ENCODE data around the gene SUCLG2. TPM values are rescaled to one million over a fixed set of nuclear protein-coding genes. Genes with fewer than 3 reads are reported as not detected.

SUCLG2 gene
- total RNA-seq, 1 experiment from 2014 or later = 59.4 TPM

GRCh38 chr3:67418426-67419217 lies 235.8 kb downstream of the SUCLG2 start:
- DNase-seq = no peak
- Histone ChIP-seq H3K27ac (no peak overlapping the region), H4K20me1 (ENCODE audit: insufficient read depth) (no peaks in the 10 kb centered on the region), H3K4me2 (no peak overlapping the region), H3K9me2 (ENCODE audit: insufficient read depth) (no peaks in the 10 kb centered on the region), H2AFZ (no peak overlapping the region), H3F3A (ENCODE audit: insufficient read depth, low read depth) (no peaks in the 10 kb centered on the region), H3K4me3 (no peak overlapping the region), H3K4me1 (replicated peaks; ENCODE audit: insufficient read depth) (no peaks in the 10 kb centered on the region), H3K79me2 (ENCODE audit: low read depth) (no peaks in the 10 kb centered on the region), H3K27me3 (ENCODE audit: insufficient read depth, low read depth) (no peaks in the 10 kb centered on the region), H3K9me3 (ENCODE audit: insufficient read depth, low read depth) (no peaks in the 10 kb centered on the region), H3K36me3 (ENCODE audit: low read depth) (no peaks in the 10 kb centered on the region)
- intact Hi-C loops (cut with micrococcal nuclease; ENCODE audit: unreplicated experiment) = no loop called here
- POLR2A ChIA-PET (ENCODE audit: unreplicated experiment) = no interaction called here
- CTCF ChIA-PET = no interaction called here
- TF ChIP-seq EZH2 (IDR thresholded peaks at IDR 0.05; ENCODE audit: low read depth) (no peak), CTCF (conservative IDR thresholded peaks at IDR 0.05) (no peak)
- no TSS peak for BruUV-seq (replicated peaks)

DNA sequence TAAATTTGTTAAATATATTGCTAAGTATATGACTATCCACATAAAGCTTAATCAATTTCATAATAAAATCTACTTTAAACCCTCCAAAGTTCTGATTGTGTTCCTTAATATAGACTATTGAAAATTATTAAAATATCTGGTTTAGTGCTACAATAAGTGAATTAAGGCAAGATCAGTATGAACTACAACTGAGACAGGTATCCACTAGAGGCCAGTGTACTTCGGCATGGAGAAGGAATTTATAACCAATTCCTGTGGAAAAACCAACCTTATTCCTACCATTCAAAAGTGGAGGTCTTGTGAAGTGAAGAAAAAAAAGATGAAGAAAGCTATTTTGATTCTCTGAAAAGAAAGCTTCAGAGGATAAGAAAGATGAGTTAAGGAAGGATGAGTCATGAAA lies 237.7 kb downstream of the SUCLG2 start:
- no peaks in the 10 kb centered on the region for H3K79me2 ChIP-seq (ENCODE audit: low read depth)
- no peaks in the 10 kb centered on the region for H3K4me1 ChIP-seq (replicated peaks; ENCODE audit: insufficient read depth)
- no peak overlapping the region for H3K4me2 ChIP-seq
- no TSS peak for BruUV-seq (replicated peaks)
- no peak overlapping the region for H3K27ac ChIP-seq
- H3K27me3 ChIP-seq (ENCODE audit: insufficient read depth, low read depth) = no peaks in the 10 kb centered on the region
- POLR2A ChIA-PET (ENCODE audit: unreplicated experiment) = no interaction called here
- no peak for DNase-seq
- H3K4me3 ChIP-seq = no peak overlapping the region
- no peak overlapping the region for H2AFZ ChIP-seq
- no peaks in the 10 kb centered on the region for H3K9me2 ChIP-seq (ENCODE audit: insufficient read depth)
- no peak for TF ChIP-seq EZH2 (IDR thresholded peaks at IDR 0.05; ENCODE audit: low read depth)
- no peak for TF ChIP-seq CTCF (conservative IDR thresholded peaks at IDR 0.05)
- CTCF ChIA-PET = no interaction called here
- H3K9me3 ChIP-seq (ENCODE audit: insufficient read depth, low read depth) = no peaks in the 10 kb centered on the region
- no peaks in the 10 kb centered on the region for H3F3A ChIP-seq (ENCODE audit: insufficient read depth, low read depth)
- H4K20me1 ChIP-seq (ENCODE audit: insufficient read depth) = no peaks in the 10 kb centered on the region
- H3K36me3 ChIP-seq (ENCODE audit: low read depth) = no peaks in the 10 kb centered on the region
- intact Hi-C loops (cut with micrococcal nuclease; ENCODE audit: unreplicated experiment) = no loop called here

DNA sequence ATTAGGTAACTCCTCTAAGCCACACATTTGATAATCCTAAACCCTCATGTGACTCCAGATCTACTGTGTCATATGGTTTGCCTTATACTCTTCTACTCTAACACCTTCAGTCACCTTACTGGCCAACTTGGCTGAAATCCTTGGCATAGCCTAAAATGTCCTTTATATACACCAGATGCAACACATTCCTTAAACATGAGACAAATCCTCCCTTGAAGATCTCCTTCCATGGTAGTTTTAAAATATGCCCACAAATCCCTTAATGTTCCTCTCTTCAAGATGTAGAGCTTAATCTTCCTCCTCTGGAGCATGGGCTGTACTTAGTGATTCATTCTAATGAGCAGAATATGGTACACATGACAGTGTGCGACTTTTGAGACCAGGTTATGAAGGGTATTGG lies 238.9 kb downstream of the SUCLG2 start:
- H3K36me3 ChIP-seq (ENCODE audit: low read depth) = no peaks in the 10 kb centered on the region
- TF ChIP-seq CTCF (conservative IDR thresholded peaks at IDR 0.05) = no peak
- no peak for TF ChIP-seq EZH2 (IDR thresholded peaks at IDR 0.05; ENCODE audit: low read depth)
- no peak overlapping the region for H3K4me2 ChIP-seq
- H4K20me1 ChIP-seq (ENCODE audit: insufficient read depth) = no peaks in the 10 kb centered on the region
- CTCF ChIA-PET = no interaction called here
- no peaks in the 10 kb centered on the region for H3F3A ChIP-seq (ENCODE audit: insufficient read depth, low read depth)
- no peaks in the 10 kb centered on the region for H3K4me1 ChIP-seq (replicated peaks; ENCODE audit: insufficient read depth)
- H2AFZ ChIP-seq = no peak overlapping the region
- H3K9me2 ChIP-seq (ENCODE audit: insufficient read depth) = no peaks in the 10 kb centered on the region
- POLR2A ChIA-PET (ENCODE audit: unreplicated experiment) = interaction anchor here (0.6 kb wide), 1 partner anchor 114 kb away, joined by 4 read pairs; no protein-coding TSS in a partner anchor
- H3K79me2 ChIP-seq (ENCODE audit: low read depth) = no peaks in the 10 kb centered on the region
- intact Hi-C loops (cut with micrococcal nuclease; ENCODE audit: unreplicated experiment) = no loop called here
- no peak overlapping the region for H3K27ac ChIP-seq
- H3K9me3 ChIP-seq (ENCODE audit: insufficient read depth, low read depth) = no peaks in the 10 kb centered on the region
- no peaks in the 10 kb centered on the region for H3K27me3 ChIP-seq (ENCODE audit: insufficient read depth, low read depth)
- H3K4me3 ChIP-seq = no peak overlapping the region
- no TSS peak for BruUV-seq (replicated peaks)
- no peak for DNase-seq
